Heart left ventricle (tissue), 13 donors: ENCODE results near the gene PFKFB3.

Source experiments
- CTCF ChIP-seq, 12 donors: fragments of 200-600 bp; sonication (generic) in 4 of 12; IDR thresholded peaks; one replicate each; pipeline versions ENCODE4 v1.5.0 to v1.8.0; 2018 to 2022; ENCODE audit warnings: antibody characterized with exemption in 12 of 12, mild to moderate bottlenecking in 5 of 12
- POLR2A ChIP-seq, 2 donors: fragments of 450-650 bp; IDR thresholded peaks; one replicate each; pipeline ENCODE4 v1.6.1; 2017; ENCODE audit warnings: antibody characterized with exemption in 2 of 2, mild to moderate bottlenecking in 2 of 2, moderate library complexity in 2 of 2
- donor health status: ischemic (EF 13 %, LVEDD 7.1; RV severe dilation, severe dysfunction).
- donor health status: DM: no; HTN: yes; CAD: no.
- donor health status: DM: no; HTN: no; CAD: no.
- donor health status: ischemic (EF 25% LVEDD 6.9; RV normal size, moderate dysfunction).
- donor health status: ischemic (EF 25% LVEDD 5.7; RV mildly dilated, moderate dysfunction).
- donor health status: ischemic (EF 35%, LVEDD 5.7; RV mildly dilated, moderate dysfunction).
- donor health status: nonischemic (EF 11% LVEDD 7.7; RV severe dilation, severe dysfunction).
- donor health status: DM: yes; HTN: yes; CAD: no.
- donor health status: PGD.
- donor health status: ischemic (EF 29% LVEDD 5.4; RV normal size, mild dysfunction).
- donor health status: nonischemic (EF 23%, LVEDD 6.1; RV moderate dilation, normal function).

GRCh38 chr10:6168084-6168483 lies 34.6 kb upstream of the PFKFB3 start:
- no peak for TF ChIP-seq CTCF (IDR thresholded peaks at IDR 0.05)
- no peak for TF ChIP-seq POLR2A (IDR thresholded peaks at IDR 0.05)
